AG09319 (cell line): ENCODE results near the gene MLXIP.

Source experiments
- DNase-seq: peaks from one replicate; pipeline ENCODE4 v3.0.0-alpha.2; 2010; ENCODE audit warnings: low read depth; ENCODE audit errors: extremely low read depth
- TF ChIP-seq, protein P1 (sequence below): IDR thresholded peaks from 2 replicates; pipeline ENCODE4 v1.5.1; 2011; ENCODE audit warnings: low read depth, mild to moderate bottlenecking, inconsistent platforms, low read length, moderate library complexity

The MLXIP gene

DNA sequence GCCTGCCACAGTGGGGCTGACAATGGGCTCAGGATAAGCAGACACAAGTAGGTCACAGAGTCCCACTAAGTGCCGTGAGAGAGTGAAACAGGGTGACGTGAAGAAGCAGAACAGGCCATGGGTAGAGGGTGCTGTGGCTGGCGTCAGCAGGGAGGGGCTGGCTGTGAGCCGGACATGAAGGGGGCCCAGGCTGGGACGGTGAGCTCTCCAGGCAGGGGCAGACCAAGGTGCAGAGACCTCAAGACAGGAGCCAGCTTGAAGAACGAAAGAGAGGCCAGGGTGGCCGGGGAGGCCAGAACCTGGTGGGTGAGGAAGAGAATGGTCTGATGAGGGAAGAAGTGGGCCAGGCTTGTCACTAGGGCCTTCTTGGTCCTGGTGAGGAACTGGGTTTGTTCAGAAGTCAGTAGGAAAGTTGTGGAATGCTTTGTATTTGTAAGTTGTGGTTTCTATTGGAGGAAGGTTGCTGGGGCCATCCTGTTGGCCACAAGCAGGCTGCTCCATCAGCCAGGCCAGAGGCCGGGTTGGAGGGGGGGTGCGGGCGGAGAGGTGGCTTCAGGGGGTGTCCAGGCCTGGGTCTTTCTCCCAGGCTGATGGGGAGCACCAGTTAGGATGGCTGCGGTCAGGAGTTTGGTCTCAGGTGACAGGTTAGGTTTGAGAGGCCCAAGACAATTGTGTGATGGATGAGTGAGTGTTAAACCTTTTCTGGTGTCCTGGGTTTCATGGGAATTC is 21.4 kb upstream of the MLXIP start:
- TF ChIP-seq, protein P1, sequence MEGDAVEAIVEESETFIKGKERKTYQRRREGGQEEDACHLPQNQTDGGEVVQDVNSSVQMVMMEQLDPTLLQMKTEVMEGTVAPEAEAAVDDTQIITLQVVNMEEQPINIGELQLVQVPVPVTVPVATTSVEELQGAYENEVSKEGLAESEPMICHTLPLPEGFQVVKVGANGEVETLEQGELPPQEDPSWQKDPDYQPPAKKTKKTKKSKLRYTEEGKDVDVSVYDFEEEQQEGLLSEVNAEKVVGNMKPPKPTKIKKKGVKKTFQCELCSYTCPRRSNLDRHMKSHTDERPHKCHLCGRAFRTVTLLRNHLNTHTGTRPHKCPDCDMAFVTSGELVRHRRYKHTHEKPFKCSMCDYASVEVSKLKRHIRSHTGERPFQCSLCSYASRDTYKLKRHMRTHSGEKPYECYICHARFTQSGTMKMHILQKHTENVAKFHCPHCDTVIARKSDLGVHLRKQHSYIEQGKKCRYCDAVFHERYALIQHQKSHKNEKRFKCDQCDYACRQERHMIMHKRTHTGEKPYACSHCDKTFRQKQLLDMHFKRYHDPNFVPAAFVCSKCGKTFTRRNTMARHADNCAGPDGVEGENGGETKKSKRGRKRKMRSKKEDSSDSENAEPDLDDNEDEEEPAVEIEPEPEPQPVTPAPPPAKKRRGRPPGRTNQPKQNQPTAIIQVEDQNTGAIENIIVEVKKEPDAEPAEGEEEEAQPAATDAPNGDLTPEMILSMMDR = no peak
- DNase-seq = no peak

DNA sequence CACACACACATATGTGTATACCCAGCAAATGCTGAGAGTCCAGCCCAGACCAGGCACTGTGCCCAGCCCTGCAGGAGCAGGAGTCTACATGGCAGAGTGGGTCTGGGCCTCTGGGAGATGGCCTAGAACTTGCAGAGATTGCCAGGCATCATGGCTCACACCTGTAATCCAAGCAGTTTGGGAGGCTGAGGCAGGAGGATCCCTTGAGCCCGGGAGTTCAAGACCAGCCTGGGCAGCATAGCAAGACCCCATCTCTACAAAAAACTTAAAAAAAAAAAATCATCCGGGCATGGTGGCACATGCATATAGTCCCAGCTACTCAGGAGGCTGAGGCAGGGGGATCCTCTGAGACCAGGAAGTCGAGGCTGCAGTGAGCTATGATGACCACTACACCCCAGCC is 20.8 kb upstream of the MLXIP start:
- TF ChIP-seq, protein P1 = no peak
- no peak for DNase-seq

DNA sequence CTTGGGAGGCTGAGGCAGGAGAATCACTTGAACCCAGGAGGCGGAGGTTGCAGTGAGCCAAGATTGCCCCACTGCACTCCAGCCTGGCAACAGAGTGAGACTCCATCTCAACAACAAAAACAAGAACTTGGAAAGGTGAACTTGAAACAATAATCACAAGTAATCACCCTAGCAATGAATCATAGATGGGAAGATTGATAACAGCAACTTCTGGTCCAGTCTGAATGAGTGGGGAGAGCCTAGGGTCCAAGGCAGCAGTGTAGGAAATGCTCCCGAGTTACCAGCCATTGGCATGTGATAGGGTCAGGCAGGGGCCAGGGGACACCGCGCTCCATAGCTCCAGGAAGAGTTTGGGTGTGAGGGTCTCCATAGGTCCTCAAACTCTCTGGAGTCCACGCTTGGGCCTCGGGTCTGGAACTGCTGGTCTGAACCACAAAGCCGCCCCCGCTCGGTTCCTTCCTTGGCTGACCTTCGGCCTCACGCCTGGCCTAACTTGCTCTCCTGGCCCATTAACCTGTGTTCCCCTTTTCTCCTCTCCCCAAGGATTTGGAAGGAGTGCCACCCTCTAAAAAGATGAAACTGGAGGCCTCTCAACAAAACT is 19.9 kb upstream of the MLXIP start:
- no peak for DNase-seq

DNA sequence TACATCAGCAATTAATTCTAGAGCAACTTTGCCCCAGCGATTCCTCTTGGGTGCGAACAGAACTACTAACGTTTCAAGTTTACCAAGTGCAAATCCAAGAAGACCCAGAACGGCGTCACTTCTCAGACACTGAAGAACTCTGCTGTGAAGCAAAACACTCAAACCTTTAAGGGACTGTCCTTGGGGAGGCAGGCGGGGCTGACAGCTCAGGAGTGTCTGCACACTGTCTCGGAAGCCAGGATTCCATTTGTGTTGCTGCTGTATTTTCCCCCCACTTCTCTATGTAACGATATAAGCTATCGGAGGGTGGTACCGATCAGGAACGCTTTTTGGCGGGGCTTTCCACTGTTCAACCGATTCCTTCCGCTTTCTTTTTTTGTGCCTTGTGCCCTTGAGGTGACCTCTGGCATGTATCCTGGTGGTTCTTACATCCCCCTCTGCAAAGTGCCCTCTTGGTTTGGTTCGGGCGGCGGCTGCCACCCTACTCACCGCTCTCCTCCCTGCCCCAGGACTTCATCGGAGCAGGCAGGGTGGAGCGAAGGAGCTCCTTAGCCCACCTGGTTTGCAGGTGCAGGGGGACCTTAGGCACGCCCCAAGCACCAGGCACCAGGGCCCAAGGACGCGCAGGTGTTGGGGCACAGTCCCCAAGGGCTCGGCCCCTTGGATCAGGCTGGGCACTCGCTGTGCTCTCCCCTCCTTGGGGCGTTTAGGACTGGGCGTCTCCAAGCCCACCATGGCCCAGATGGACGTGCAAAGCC is 19.2 kb upstream of the MLXIP start:
- TF ChIP-seq, protein P1 = no peak
- no peak for DNase-seq

More for the DNA sequence above, 19.9 kb upstream of the MLXIP start:
- TF ChIP-seq, protein P1 = no peak

DNA sequence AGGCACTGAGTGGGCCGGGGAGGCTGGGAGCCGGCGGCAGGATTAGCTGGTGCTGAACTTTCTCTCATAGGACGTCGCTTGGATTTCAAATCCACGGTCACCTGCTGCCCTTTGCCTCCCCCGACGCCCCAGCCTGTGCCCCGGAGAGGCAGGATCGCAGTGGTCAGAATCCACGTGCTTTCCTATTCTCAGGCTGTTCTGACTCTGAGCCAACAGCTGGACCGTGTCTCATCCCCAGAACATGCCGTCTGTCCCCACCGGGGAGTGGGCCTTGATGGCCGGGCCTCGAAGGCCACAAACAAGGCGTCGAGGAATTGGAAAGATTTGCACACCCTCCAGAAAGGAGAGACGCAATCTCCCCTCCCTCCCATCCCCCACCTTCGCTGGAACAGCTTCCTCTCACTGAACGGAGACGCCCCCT is 18.5 kb upstream of the MLXIP start:
- DNase-seq = no peak
- TF ChIP-seq, protein P1 = no peak

DNA sequence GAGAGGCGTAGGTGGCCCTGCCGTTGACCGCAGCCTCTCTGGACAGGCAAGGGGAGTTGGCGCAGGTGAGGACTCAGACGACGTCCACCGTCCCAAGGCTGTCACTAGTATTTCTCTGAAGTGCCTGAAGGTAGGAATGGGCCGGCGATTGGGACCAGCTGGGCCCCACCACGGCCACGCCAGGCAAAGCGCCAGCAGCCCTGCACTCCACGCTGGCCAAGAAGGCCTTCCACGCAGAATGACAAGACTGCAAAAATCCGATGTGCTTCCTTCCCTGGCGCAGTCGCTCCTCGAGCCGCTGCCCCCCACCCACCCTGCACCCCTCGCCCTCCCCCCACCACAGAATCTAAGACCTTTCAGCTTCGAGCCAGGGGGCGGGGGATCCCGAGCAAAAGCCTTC is 17.3 kb upstream of the MLXIP start:
- TF ChIP-seq, protein P1 = no peak
- DNase-seq = no peak
